GM19455 (cell line): ENCODE data around the gene AKT3.

Experiments used
- ATAC-seq: cut with Tn5 transposase; IDR thresholded peaks from one replicate; pipeline ENCODE4 v1.9.1; 2021; ENCODE audit not compliant: unreplicated experiment

AKT3 gene

GRCh38 chr1:243493156-243494129, 356.6 kb downstream of the AKT3 start:
- no peak for ATAC-seq

GRCh38 chr1:243490748-243491686, 359.0 kb downstream of the AKT3 start:
- ATAC-seq = no peak

- no peak for ATAC-seq
These were observed 360.1 kb downstream of the AKT3 start for GRCh38 chr1:243489681-243490546.

- ATAC-seq = no peak
These were observed 360.9 kb downstream of the AKT3 start for GRCh38 chr1:243489158-243489527.

DNA sequence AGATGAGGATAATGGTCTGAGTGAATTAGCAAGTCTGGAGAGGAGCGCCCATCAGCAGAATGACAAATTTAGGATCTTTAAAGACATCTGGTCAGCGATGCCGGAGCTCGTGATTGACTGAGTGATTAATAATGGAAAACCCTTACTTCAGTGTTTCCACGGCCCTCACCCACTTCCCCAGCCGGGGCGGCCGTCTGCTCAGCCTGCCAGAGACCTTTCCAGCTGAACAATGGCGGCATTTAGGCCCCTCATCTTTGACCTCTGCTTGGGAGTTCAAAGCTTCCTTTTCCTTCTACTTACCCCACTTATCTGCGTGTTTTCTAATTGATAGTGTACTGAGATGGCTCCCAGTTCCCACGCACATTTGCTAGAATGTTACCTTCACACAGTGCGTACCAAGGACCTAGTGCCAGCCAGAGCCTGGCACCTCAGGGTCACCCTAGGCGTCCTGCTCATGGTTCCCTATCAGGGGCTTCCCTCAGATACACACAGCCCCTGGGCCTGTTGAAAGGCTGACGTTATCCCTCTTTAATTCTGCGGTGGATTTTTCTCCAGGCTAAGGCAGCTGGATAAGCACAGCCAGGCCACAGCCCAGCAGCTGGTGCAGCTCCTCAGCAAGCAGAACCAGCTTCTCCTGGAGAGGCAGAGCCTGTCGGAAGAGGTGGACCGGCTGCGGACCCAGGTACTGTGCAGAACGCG, 361.4 kb downstream of the AKT3 start:
- no peak for ATAC-seq

DNA sequence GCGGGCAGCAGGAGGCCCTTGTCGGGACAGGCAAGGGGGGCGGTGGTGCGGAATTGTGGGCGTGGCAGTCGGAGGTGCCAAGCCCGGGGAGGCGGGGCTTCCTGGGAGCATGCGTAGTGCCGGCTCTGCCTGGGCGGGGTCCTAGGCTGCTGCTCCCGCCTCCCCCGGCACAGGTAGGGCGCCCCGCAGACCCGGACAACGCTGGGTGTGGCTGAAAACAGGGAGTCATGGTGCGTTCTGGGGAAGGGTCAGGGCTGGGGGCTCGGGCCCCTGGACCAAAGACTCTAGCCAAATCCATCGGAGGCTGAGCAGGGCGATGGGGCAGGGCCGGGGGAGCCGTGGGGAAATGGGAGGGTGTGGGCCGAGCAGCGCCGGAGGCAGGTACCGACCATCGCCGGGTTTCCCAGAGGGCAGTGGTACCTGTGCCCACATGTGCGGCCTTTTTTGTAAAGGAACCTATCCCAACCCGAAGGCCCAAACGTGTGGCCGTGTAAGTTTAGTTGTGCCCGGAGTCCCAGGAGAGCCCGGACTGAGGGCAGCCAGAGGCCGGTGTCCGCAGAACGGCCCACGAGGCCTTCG, 362.3 kb downstream of the AKT3 start:
- no peak for ATAC-seq

GRCh38 chr1:243487036-243487648, 362.9 kb downstream of the AKT3 start:
- no peak for ATAC-seq

DNA sequence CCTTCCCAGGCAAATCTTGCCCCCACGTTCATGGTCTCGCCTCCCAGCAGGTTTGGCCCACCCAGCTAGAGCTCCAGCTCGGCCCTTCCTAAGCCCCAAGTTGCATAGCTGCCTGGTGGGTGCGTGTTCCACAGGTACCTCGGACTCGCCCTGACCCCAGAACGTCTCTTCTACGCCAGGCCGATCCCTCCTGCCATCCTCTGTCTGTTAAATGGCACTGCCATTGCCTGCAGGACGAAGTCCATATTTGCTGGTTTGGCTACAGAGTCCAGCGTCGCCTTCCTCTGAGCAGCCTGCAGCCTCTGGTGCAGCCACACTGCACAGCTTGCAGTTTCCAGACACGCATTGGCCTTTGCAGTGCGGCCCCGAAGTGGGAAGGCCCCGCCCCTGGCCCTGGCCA, 366.1 kb downstream of the AKT3 start:
- ATAC-seq = no peak

DNA sequence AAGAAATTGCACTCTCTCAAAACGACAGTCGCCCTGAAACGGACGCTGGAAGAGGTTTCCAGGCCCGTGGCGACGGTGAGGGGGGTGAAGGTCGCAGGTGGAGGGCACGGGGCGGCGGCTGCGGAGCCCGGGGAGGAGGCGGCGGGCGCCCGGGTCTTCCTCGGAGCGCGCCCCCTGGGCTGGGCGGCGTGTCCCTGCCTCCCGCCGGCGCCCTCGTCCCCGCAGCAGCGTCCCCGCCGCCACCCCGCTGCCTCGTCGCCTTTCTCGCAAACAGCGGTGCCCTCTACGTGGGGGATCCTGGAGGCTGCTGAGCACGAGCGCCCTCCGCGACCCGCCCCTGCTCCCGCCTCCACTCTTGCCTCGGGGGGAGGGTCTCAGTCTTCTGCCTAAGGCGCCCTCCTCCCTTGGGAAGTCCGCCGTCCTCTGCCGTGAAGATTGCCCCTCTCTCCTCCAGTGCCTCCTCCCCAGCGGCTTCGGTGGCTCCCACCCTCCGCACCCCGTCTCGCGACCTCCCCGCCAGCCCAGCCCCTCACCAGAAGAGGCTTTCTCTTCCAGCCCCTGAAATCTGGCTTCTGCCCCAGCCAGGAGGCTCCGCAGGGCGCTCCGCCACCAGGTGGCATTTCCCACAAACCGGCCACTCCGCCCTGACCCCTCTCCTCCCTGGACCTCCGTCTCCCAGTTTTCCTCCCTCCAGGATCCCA, 366.8 kb downstream of the AKT3 start:
- no peak for ATAC-seq

DNA sequence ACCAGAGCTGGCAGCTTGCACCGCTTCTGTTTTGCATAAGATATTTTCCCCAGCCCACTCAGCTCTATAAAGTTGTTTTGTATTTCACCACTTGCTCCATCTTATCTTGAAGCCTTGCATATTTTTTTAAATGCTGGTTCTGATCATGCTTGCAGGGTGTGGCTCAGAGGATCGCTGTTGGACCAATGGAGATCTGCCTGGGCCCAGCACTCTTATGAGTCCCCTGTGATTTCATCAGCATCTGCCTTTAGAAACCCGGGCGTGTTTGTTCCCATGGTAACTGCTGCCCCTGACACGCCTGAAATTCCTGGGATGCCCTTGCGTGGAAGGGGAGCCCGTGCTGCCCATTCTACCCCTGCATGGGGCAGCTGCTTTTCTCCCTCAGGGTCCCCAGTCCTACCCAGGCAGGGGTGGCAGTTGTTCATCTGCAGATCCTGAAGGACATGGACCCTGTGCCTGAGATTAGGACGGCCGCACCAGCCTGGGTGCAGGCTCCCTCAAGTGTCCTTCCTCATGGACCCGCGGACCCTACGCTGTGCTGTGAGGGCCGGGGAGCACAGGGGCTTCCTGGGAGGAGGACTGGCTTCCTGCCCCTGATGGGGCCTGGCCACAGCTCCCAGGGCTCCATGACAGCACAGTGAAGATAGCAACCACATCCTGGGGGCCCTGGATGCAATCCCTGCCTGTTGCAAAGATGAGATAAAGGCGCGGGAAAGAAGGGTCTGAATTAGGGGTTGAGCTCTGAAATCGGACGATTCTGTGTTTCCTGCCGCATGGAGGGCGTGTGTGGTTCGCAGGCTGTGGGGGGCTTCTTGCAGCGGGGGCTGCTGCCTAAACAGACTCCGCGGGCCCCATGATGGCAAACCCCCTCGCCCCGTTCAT, 367.7 kb downstream of the AKT3 start:
- ATAC-seq = no peak

DNA sequence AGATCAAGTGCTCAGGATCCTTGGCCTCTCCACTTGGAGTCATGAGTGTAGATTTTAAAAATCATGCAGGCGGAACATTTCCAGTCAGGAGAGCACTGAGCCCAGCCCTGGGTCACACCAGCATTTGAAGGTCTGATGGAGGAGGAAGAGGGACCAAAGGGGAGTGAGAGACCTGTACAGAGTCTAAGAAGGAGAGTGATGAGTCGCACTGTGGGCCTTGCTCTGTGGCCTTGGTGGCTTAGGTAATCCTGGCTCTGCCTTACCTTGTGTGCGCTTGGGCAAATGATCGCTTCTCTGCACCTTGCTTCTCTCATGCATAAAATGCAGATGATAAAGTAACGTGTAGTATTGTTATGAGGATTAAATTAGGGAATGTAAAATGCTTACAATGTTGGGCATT, 368.9 kb downstream of the AKT3 start:
- ATAC-seq = no peak

DNA sequence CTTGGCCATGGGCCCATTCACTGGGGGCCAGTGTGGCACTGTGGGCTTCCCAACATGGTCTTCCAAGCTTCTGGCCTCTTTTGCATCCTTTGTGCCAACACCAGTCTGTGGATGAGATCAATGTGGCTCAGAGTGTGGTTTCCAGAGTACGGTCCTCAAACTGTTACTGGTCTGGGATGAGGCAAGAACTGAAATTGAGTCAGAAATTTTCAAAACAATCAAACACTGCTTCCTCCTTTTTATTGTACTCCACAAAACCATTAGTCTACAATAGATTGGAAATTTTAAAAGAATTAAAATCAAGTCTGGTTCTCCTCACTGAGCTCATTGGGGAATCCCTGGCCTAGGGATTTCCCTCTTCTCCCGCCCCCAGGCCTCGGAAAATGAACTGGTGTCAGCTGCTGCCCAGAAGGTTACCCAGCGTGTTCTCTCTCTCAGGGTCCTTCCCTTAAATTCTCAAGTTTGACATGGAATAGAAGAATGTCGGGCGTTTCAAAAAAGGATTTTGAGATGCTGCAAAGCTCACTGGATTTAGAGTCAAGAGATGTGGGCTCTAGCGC, 372.2 kb downstream of the AKT3 start:
- ATAC-seq = no peak

GRCh38 chr1:243475966-243476365, 374.1 kb downstream of the AKT3 start:
- ATAC-seq = no peak

DNA sequence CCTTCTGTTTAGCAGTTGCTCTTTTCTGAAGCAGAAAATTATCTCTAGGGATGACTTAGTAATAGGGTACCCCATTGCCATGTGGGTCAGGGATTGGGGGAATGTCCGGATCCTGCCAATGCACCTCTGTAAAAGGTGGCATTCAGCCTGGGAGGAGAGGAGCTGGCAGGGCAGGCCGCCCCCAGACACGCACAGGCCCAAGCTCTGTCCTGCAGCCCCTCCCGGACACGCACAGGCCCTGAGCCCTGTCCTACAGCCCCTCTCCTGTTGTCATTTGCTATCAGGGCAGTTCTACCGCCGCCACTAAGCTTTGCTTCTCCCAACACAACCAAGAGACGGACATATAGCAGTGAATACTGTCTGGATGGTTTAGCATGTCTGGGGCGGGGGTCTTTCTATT, 375.1 kb downstream of the AKT3 start:
- ATAC-seq = no peak

DNA sequence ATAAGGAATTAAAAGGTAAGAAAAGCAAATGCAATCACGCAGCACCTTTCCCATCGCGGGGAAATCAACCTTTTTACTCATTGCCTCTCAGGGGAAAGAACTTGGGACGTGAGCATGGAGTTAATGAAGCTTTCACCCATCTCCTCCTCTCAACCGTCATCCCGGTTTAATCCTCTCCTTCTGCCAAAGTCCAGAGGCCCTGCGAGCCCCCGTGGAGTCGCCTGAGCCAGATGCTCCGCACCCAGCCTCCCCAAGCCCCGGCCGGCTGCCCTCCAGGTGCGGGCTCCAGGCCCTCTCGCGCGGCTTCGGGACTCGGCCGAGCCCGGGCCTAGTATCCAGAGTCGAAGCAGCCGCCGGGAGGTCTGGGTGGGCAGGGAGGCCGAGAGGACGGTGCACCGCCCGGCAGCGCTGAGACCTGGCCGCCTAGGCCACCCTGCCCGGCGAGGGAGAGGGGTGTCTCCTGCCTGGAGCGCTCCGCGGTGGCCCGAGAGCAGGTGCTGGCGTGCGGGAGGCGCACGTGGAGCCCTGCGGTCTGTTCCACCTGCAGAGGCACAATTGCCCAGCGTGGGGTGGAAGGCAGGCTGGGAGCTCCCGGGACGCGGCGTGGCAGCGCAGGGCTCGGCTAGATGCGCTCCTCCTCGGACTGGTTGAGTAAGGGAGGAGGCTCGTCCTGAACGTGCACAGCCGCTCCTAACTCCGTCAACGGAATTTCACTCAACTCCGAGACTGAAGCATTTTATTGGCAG, 375.7 kb downstream of the AKT3 start:
- ATAC-seq = no peak

DNA sequence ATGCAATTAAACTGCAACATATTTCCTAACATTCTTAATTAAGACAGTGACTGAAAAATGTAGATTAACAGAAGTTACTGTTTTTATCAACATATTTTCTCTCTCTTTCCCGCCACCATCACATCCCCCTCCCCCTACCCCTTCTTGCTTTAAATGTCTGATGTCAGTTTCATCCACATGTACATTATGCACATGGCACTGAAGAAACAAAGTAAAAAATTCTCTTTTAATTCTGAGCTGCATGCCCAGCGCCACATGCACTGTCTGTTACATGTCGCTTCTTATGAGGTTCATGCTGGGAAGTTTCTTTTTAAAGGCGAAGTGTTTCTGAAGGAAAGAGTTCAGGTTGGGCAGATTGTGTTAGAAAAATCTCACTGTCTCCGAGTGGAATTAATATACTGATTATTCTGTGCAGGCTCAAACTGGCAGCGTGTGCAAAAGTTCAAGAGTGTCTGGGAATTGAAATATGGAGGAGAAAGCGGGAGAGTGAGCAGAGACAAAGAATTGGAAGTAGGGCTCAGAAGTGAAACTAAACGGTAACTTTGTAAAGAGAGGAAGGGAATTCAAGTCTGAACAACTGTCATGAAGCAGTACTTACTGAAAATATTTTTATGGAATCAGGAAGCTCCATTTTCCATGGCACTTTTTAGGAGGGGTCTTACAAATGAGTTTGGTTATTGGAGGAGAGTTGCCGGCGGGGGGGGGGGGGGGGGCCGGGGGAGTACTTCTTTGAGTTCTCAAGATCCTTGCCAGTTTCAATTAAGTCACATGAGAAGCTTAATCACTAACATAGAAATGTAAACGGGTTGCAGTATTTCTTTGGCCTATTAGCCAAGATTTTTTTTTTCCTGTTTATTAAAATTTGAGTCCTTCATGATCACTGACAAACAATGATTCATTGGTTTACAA, 376.6 kb downstream of the AKT3 start:
- ATAC-seq = no peak
